GM23338 (cell line): ENCODE measurements around the gene HLX. TPM values are rescaled to one million over a fixed set of nuclear protein-coding genes. Genes with fewer than 3 reads are reported as not detected.
A peak's percentile ranks its signal among the peaks of the same experiment; 100 is the strongest.

Experiments
- ATAC-seq: fragments of 200-7000 bp; cut with Tn5 transposase; 3 replicates; pipeline ENCODE4 v1.9.1; 2020
- DNase-seq: peaks from one replicate; pipeline ENCODE4 v3.0.0-alpha.2; 2015; ENCODE audit warnings: low spot score
- H2AFZ ChIP-seq: fragments of 200-600 bp; sonication (generic); 2 replicates; pipeline ENCODE4 v1.8.0; 2016; ENCODE audit warnings: antibody characterized with exemption, mild to moderate bottlenecking, moderate library complexity
- H3F3A ChIP-seq: fragments of 200-600 bp; sonication (generic); replicated peaks from 2 replicates; pipeline ENCODE4 v1.8.0; 2017; ENCODE audit warnings: antibody characterized with exemption, mixed run types, low read depth
- H3K27ac ChIP-seq: fragments of 200-600 bp; sonication (generic); 2 replicates; pipeline ENCODE4 v1.6.1; 2016; ENCODE audit warnings: low read depth
- H3K27me3 ChIP-seq: fragments of 200-600 bp; sonication (generic); 2 replicates; pipeline ENCODE4 v1.8.0; 2016; ENCODE audit warnings: mild to moderate bottlenecking, mixed run types, moderate library complexity; ENCODE audit not compliant: insufficient read depth
- H3K36me3 ChIP-seq: fragments of 200-600 bp; sonication (generic); 2 replicates; pipeline ENCODE4 v1.8.0; 2016; ENCODE audit warnings: mild to moderate bottlenecking; ENCODE audit not compliant: insufficient read depth
- H3K4me1 ChIP-seq: fragments of 200-600 bp; sonication (generic); 2 replicates; pipeline ENCODE4 v1.8.0; 2016; ENCODE audit warnings: mild to moderate bottlenecking, moderate library complexity; ENCODE audit not compliant: insufficient read depth
- H3K4me2 ChIP-seq: fragments of 200-600 bp; sonication (generic); 2 replicates; pipeline ENCODE4 v1.7.1; 2017; ENCODE audit warnings: mixed run types
- H3K4me3 ChIP-seq: fragments of 200-600 bp; sonication (generic); 2 replicates; pipeline ENCODE4 v1.6.1; 2016; ENCODE audit warnings: mixed run types
- H3K79me2 ChIP-seq: fragments of 200-600 bp; sonication (generic); replicated peaks from 2 replicates; pipeline ENCODE4 v1.8.0; 2017; ENCODE audit warnings: mild to moderate bottlenecking; ENCODE audit not compliant: insufficient read depth
- H3K9me2 ChIP-seq: fragments of 200-600 bp; sonication (generic); 2 replicates; pipeline ENCODE4 v1.8.0; 2017; ENCODE audit not compliant: insufficient read depth
- H4K20me1 ChIP-seq: fragments of 200-600 bp; sonication (generic); replicated peaks from 2 replicates; pipeline ENCODE4 v1.8.0; 2017; ENCODE audit warnings: mild to moderate bottlenecking; ENCODE audit not compliant: insufficient read depth
- H3K27ac Mint-ChIP-seq: 2 replicates; pipeline ENCODE4 v1.8.0; 2020; ENCODE audit warnings: inconsistent platforms, mild to moderate bottlenecking, moderate library complexity, mixed read lengths
- H3K27me3 Mint-ChIP-seq: 3 replicates; pipeline ENCODE4 v1.8.0; 2022; ENCODE audit warnings: low read depth, mild to moderate bottlenecking, moderate library complexity, mixed read lengths, inconsistent platforms; ENCODE audit not compliant: insufficient read depth, poor library complexity
- H3K36me3 Mint-ChIP-seq: 3 replicates; pipeline ENCODE4 v1.8.0; 2021; ENCODE audit warnings: low read depth, mild to moderate bottlenecking, inconsistent platforms, moderate library complexity, mixed read lengths
- H3K4me1 Mint-ChIP-seq: 3 replicates; pipeline ENCODE4 v1.8.0; 2020; ENCODE audit warnings: mild to moderate bottlenecking, inconsistent platforms, mixed read lengths
- H3K4me3 Mint-ChIP-seq: 3 replicates; pipeline ENCODE4 v1.8.0; 2021; ENCODE audit warnings: moderate library complexity, mild to moderate bottlenecking, inconsistent platforms, mixed read lengths
- H3K9me3 Mint-ChIP-seq: 3 replicates; pipeline ENCODE4 v1.8.0; 2020; ENCODE audit warnings: moderate library complexity, mild to moderate bottlenecking, inconsistent platforms, mixed read lengths
- EZH2 ChIP-seq: fragments of 200-600 bp; sonication (generic); IDR thresholded peaks from one replicate; pipeline ENCODE4 v1.8.0; 2017; ENCODE audit warnings: antibody characterized with exemption, mild to moderate bottlenecking, low read depth; ENCODE audit not compliant: unreplicated experiment
- EZH2phosphoT487 ChIP-seq: fragments of 200-600 bp; sonication (generic); IDR thresholded peaks from one replicate; pipeline ENCODE4 v1.8.1; 2018; ENCODE audit warnings: antibody characterized with exemption; ENCODE audit not compliant: unreplicated experiment
- POLR2AphosphoS5 ChIP-seq: IDR thresholded peaks from 2 replicates; pipeline ENCODE4 v1.6.1; 2016; ENCODE audit warnings: antibody characterized with exemption, low read depth
- STAT1 ChIP-seq: IDR thresholded peaks from one replicate; pipeline ENCODE4 v1.6.1; 2016; ENCODE audit warnings: antibody characterized with exemption; ENCODE audit not compliant: unreplicated experiment
- ZNF114 ChIP-seq: fragments of 250-450 bp; sonication (Bioruptor Pico); IDR thresholded peaks from 2 replicates; pipeline ENCODE4 v1.5.0; 2020; ENCODE audit warnings: mild to moderate bottlenecking, moderate library complexity
- polyA plus RNA-seq: library from polyadenylated mRNA; unstranded; fragments of >200 nt; fragmentation: Nextera tagmentation; extraction: Ambion mirVana; gene quantifications from 2 replicates; pipeline ENCODE4 v1.2.1, GENCODE V29; 2016
- total RNA-seq: library from RNA; depleted of rRNA; stranded (reverse); fragments of >200 nt; shearing (Covaris generic); gene quantifications from 2 replicates; pipeline ENCODE4 v1.2.3, GENCODE V29; 2014
- TF ChIP-seq, protein P1 (sequence below), 2 experiments: fragments of 200-600 bp in 1 of 2; sonication (generic) in 1 of 2; conservative IDR thresholded peaks; 2 replicates each; pipeline versions ENCODE4 v1.5.1 to v1.6.1; 2016 to 2017; ENCODE audit warnings: antibody characterized with exemption in 2 of 2, low read depth in 2 of 2, mild to moderate bottlenecking in 2 of 2, moderate library complexity in 1 of 2
- TF ChIP-seq, protein P2 (sequence below): fragments of 250-450 bp; sonication (Bioruptor Pico); IDR thresholded peaks from 2 replicates; pipeline ENCODE4 v1.5.0; 2020; ENCODE audit warnings: mild to moderate bottlenecking, moderate library complexity

HLX gene
- total and polyA plus RNA-seq, 2 experiments from 2014 or later = 0.07 TPM; not detected in 1

DNA sequence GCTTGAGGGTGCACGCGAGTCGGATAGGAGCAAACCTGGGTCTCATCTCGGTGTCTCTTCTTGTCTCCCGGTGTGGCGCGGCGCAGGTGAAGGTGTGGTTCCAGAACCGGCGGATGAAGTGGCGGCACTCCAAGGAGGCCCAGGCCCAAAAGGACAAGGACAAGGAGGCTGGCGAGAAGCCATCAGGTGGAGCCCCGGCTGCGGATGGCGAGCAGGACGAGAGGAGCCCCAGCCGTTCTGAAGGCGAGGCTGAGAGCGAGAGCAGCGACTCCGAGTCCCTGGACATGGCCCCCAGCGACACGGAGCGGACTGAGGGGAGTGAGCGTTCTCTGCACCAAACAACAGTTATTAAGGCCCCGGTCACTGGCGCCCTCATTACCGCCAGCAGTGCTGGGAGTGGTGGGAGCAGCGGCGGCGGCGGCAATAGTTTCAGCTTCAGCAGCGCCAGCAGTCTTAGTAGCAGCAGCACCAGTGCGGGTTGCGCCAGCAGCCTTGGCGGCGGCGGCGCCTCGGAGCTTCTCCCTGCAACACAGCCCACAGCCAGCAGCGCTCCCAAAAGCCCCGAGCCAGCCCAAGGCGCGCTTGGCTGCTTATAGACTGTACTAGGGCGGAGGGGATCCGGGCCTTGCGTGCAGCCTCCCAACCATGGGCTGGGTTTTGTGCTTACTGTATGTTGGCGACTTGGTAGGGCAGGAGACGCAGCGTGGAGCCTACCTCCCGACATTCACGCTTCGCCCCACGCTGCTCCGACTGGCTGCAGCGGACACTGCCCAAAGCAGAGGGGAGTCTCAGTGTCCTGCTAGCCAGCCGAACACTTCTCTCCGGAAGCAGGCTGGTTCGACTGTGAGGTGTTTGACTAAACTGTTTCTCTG, 5.1 kb downstream of the HLX start:
- Mint-ChIP-seq H3K4me3 (peak overlapping the region; percentile 72), H3K4me1 (peaks cover 68% of the 10 kb centered on the region), H3K27me3 (peaks cover 100% of the 10 kb centered on the region), H3K9me3 (peaks cover 6% of the 10 kb centered on the region; the same call in 2 of the 3 replicates), H3K36me3 (no peaks in the 10 kb centered on the region; the same call in 2 of the 3 replicates), H3K27ac (no peak overlapping the region)
- no peak for TF ChIP-seq POLR2AphosphoS5
- TF ChIP-seq, protein P1, sequence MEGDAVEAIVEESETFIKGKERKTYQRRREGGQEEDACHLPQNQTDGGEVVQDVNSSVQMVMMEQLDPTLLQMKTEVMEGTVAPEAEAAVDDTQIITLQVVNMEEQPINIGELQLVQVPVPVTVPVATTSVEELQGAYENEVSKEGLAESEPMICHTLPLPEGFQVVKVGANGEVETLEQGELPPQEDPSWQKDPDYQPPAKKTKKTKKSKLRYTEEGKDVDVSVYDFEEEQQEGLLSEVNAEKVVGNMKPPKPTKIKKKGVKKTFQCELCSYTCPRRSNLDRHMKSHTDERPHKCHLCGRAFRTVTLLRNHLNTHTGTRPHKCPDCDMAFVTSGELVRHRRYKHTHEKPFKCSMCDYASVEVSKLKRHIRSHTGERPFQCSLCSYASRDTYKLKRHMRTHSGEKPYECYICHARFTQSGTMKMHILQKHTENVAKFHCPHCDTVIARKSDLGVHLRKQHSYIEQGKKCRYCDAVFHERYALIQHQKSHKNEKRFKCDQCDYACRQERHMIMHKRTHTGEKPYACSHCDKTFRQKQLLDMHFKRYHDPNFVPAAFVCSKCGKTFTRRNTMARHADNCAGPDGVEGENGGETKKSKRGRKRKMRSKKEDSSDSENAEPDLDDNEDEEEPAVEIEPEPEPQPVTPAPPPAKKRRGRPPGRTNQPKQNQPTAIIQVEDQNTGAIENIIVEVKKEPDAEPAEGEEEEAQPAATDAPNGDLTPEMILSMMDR (conservative IDR thresholded peaks at IDR 0.05; ENCODE audit: low read depth in 2 of 2) = no peak
- peak; percentile 62 for TF ChIP-seq EZH2phosphoT487
- TF ChIP-seq STAT1 = no peak
- TF ChIP-seq EZH2 = peak; percentile 71
- TF ChIP-seq ZNF114 (CRISPR knock-in tag) = no peak
- H3K9me2 ChIP-seq = no peaks in the 10 kb centered on the region
- H3F3A ChIP-seq = peaks cover 14% of the 10 kb centered on the region
- peaks cover 65% of the 10 kb centered on the region for H3K4me1 ChIP-seq
- peak overlapping the region; percentile 80 for H3K4me2 ChIP-seq
- no peaks in the 10 kb centered on the region for H3K36me3 ChIP-seq
- H3K27ac ChIP-seq = no peak overlapping the region
- H2AFZ ChIP-seq = peak overlapping the region; percentile 38; the same call in 1 of the 2 replicates
- peak overlapping the region; percentile 51 for H3K4me3 ChIP-seq
- peaks cover 100% of the 10 kb centered on the region for H3K27me3 ChIP-seq
- H4K20me1 ChIP-seq = peaks cover 54% of the 10 kb centered on the region
- peak; percentile 79 for DNase-seq
- H3K79me2 ChIP-seq = no peaks in the 10 kb centered on the region
- peak; percentile 56 for ATAC-seq

DNA sequence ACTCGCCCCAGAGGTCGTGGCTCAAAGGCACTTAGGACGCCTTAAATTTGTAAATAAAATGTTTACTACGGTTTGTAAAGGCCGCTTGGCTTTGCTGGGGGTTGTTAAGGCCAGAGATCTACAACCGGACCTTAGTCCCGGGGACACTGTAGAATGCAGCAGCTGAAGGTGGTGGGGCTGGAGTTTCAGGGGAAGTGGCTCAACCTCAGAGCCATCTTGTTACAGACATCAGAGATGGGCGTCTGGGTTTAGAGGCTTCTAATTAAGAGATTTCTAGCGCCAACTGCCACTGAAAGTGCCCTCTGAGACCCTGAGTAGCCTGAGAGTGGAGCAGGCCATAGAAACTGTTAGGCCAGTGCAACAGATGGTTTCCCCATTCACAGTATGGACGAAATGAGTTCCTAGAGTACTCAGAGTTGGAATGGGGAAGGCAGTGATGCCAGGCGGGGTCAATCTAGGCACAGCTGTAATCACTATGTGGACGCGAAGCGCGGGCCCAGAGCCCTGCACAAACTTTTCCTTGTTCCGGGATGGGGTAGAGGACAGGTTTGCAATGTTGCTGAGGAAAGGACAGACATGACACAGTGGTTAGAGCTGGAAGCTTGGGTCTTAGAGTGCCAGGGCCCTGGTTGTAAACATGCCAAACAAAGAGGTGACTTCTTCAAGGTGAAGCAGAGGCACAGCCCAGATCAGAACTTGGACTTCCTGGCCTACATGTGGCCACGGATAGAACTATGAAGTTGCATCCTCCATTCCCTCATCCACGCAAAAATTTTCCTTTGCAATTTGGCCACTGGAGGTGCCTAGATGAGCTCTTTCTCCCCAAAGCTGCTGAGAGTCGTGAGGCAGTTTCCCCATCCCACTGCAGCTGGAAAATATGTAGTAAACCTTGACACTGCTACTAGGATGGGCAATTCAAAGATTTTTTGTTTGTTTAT, 6.0 kb downstream of the HLX start:
- Mint-ChIP-seq H3K4me3 (peak overlapping the region; percentile 72), H3K9me3 (peaks cover 6% of the 10 kb centered on the region; the same call in 2 of the 3 replicates), H3K27me3 (peaks cover 100% of the 10 kb centered on the region), H3K36me3 (no peaks in the 10 kb centered on the region; the same call in 2 of the 3 replicates), H3K27ac (no peak overlapping the region), H3K4me1 (peaks cover 64% of the 10 kb centered on the region)
- peaks cover 14% of the 10 kb centered on the region for H3F3A ChIP-seq
- no peaks in the 10 kb centered on the region for H3K9me2 ChIP-seq
- H3K4me1 ChIP-seq = peaks cover 64% of the 10 kb centered on the region
- ATAC-seq (no peak), DNase-seq (peak; percentile 18)
- no peak overlapping the region for H2AFZ ChIP-seq
- peak overlapping the region; percentile 51 for H3K4me3 ChIP-seq
- no peaks in the 10 kb centered on the region for H3K79me2 ChIP-seq
- H3K27me3 ChIP-seq = peaks cover 100% of the 10 kb centered on the region
- TF ChIP-seq, protein P2, sequence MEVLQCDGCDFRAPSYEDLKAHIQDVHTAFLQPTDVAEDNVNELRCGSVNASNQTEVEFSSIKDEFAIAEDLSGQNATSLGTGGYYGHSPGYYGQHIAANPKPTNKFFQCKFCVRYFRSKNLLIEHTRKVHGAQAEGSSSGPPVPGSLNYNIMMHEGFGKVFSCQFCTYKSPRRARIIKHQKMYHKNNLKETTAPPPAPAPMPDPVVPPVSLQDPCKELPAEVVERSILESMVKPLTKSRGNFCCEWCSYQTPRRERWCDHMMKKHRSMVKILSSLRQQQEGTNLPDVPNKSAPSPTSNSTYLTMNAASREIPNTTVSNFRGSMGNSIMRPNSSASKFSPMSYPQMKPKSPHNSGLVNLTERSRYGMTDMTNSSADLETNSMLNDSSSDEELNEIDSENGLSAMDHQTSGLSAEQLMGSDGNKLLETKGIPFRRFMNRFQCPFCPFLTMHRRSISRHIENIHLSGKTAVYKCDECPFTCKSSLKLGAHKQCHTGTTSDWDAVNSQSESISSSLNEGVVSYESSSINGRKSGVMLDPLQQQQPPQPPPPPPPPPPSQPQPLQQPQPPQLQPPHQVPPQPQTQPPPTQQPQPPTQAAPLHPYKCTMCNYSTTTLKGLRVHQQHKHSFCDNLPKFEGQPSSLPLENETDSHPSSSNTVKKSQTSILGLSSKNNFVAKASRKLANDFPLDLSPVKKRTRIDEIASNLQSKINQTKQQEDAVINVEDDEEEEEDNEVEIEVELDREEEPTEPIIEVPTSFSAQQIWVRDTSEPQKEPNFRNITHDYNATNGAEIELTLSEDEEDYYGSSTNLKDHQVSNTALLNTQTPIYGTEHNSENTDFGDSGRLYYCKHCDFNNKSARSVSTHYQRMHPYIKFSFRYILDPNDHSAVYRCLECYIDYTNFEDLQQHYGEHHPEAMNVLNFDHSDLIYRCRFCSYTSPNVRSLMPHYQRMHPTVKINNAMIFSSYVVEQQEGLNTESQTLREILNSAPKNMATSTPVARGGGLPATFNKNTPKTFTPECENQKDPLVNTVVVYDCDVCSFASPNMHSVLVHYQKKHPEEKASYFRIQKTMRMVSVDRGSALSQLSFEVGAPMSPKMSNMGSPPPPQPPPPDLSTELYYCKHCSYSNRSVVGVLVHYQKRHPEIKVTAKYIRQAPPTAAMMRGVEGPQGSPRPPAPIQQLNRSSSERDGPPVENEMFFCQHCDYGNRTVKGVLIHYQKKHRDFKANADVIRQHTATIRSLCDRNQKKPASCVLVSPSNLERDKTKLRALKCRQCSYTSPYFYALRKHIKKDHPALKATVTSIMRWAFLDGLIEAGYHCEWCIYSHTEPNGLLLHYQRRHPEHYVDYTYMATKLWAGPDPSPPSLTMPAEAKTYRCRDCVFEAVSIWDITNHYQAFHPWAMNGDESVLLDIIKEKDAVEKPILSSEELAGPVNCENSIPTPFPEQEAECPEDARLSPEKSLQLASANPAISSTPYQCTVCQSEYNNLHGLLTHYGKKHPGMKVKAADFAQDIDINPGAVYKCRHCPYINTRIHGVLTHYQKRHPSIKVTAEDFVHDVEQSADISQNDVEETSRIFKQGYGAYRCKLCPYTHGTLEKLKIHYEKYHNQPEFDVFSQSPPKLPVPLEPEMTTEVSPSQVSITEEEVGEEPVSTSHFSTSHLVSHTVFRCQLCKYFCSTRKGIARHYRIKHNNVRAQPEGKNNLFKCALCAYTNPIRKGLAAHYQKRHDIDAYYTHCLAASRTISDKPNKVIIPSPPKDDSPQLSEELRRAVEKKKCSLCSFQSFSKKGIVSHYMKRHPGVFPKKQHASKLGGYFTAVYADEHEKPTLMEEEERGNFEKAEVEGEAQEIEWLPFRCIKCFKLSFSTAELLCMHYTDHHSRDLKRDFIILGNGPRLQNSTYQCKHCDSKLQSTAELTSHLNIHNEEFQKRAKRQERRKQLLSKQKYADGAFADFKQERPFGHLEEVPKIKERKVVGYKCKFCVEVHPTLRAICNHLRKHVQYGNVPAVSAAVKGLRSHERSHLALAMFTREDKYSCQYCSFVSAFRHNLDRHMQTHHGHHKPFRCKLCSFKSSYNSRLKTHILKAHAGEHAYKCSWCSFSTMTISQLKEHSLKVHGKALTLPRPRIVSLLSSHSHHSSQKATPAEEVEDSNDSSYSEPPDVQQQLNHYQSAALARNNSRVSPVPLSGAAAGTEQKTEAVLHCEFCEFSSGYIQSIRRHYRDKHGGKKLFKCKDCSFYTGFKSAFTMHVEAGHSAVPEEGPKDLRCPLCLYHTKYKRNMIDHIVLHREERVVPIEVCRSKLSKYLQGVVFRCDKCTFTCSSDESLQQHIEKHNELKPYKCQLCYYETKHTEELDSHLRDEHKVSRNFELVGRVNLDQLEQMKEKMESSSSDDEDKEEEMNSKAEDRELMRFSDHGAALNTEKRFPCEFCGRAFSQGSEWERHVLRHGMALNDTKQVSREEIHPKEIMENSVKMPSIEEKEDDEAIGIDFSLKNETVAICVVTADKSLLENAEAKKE (CRISPR knock-in tag) = no peak
- TF ChIP-seq EZH2 = peak; percentile 91
- peak overlapping the region; percentile 80 for H3K4me2 ChIP-seq
- no peak overlapping the region for H3K27ac ChIP-seq
- no peaks in the 10 kb centered on the region for H3K36me3 ChIP-seq
- H4K20me1 ChIP-seq = peaks cover 62% of the 10 kb centered on the region
